Sigmoid colon (tissue), 4 donors: Measurements from ENCODE around the gene FBXW12.

Experiments
- CTCF ChIP-seq, 4 experiments: fragments of 450-650 bp in 3 of 4; fragments of 200-600 bp in 1 of 4; IDR thresholded peaks; one replicate each; pipeline ENCODE4 v1.5.1; 2016 to 2019; ENCODE audit warnings: antibody characterized with exemption in 4 of 4, mild to moderate bottlenecking in 3 of 4, moderate library complexity in 2 of 4
- EP300 ChIP-seq, 4 donors: sonication (generic); formaldehyde crosslinking; IDR thresholded peaks; one replicate each; pipeline ENCODE4 v1.6.1; 2017; ENCODE audit warnings: antibody characterized with exemption in 4 of 4
- POLR2A ChIP-seq, 2 donors: fragments of 450-650 bp; IDR thresholded peaks; one replicate each; pipeline ENCODE4 v1.6.1; 2016; ENCODE audit warnings: antibody characterized with exemption in 2 of 2, mild to moderate bottlenecking in 2 of 2, moderate library complexity in 2 of 2
- POLR2AphosphoS5 ChIP-seq, 4 donors: sonication (generic); formaldehyde crosslinking; IDR thresholded peaks; one replicate each; pipeline ENCODE4 v1.6.1; 2017; ENCODE audit warnings: antibody characterized with exemption in 4 of 4

- TF ChIP-seq CTCF (IDR thresholded peaks at IDR 0.05) (no peak), POLR2A (IDR thresholded peaks at IDR 0.05) (no peak), EP300 (IDR thresholded peaks at IDR 0.05) (no peak), POLR2AphosphoS5 (IDR thresholded peaks at IDR 0.05) (peak in 2 of 4 donors; percentile 19 to 41)
These were observed 53.3 kb downstream of the FBXW12 start for GRCh38 chr3:48425281-48425812.
